ENCODE results near the gene KRTAP4-6.

DNA sequence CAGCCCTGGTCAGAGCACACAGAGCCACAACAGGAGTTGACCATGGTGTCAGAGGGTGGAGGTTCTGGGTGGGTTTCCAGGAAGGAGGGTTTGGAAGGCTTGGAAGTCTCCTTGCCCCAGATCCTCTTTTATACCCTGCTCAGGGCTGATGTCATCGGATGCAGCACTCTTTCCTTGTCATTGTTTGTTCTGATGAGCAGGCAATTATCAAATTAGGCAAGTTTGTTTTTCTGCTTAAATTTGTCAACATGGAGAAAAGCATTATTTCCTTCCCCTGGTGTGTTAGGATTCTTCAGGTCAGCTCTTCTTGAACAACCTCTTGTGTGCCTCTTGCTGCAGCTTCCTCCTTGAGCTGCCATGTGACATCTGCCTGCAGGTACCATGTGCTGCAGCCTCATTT lies 20.3 kb upstream of the KRTAP4-6 start, which contains the start of gene KRTAP4-4:
- TF ChIP-seq, protein P1, sequence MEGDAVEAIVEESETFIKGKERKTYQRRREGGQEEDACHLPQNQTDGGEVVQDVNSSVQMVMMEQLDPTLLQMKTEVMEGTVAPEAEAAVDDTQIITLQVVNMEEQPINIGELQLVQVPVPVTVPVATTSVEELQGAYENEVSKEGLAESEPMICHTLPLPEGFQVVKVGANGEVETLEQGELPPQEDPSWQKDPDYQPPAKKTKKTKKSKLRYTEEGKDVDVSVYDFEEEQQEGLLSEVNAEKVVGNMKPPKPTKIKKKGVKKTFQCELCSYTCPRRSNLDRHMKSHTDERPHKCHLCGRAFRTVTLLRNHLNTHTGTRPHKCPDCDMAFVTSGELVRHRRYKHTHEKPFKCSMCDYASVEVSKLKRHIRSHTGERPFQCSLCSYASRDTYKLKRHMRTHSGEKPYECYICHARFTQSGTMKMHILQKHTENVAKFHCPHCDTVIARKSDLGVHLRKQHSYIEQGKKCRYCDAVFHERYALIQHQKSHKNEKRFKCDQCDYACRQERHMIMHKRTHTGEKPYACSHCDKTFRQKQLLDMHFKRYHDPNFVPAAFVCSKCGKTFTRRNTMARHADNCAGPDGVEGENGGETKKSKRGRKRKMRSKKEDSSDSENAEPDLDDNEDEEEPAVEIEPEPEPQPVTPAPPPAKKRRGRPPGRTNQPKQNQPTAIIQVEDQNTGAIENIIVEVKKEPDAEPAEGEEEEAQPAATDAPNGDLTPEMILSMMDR (IDR thresholded peaks at IDR 0.05; ENCODE audit: poor library complexity) = no peak
- TF ChIP-seq EZH2 (IDR thresholded peaks at IDR 0.05; ENCODE audit: borderline replicate concordance) = no peak
- no peak for TF ChIP-seq EZH2phosphoT487 (IDR thresholded peaks at IDR 0.05; ENCODE audit: low read depth, severe bottlenecking, unreplicated experiment)

All from hepatocyte (in vitro differentiated cells).